ENCODE data around the gene RAVER2.

The RAVER2 gene

DNA sequence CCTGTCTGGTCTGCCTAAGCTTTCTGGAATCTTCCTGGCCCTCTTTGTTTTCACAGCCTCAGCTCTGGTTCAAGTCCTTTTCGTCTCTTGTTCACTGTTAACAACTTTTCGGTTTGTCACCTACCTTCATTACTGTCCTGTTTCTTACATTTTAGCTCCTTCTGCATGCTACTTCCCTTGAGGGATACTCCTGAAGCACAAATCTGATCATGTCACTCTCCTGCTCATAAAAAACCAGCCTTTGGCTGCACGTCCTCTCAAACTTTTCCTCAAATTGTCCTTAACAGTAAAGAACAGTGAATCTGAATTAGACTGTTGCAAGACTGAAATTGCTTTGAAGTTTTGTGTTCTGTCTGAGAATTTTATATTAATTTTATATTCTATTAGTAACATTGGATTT is 3.3 kb downstream of the RAVER2 start:
- POLR2A ChIA-PET (ENCODE audit: low non-redundant PET) = no interaction called here
- CTCF ChIA-PET = no interaction called here
- no peak for DNase-seq (ENCODE audit: low spot score)
- no peak overlapping the region for H3K27ac ChIP-seq
- no peak for TF ChIP-seq CTCF (conservative IDR thresholded peaks at IDR 0.05; ENCODE audit: low read depth)

DNA sequence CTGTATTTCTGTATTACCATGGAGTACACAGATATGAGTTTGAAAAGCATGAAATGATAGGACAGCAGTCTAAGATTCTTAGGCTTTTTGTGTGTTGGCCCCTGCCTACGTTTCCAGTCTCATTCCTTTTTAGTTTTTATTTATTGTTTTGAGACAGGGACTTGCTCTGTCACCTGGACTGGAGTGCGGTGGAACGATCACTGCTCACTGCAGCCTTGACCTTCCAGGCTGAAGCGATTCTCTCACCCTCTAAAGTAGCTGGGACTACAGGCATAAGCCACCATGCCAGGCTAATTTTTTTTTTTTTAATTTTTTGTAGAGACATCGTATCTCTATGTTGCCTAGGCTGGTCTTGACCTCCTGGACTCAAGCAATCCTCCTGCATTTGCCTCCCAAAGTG is 3.8 kb downstream of the RAVER2 start:
- no peak overlapping the region for H3K27ac ChIP-seq
- POLR2A ChIA-PET (ENCODE audit: low non-redundant PET) = no interaction called here
- TF ChIP-seq CTCF (conservative IDR thresholded peaks at IDR 0.05; ENCODE audit: low read depth) = no peak
- no peak for DNase-seq (ENCODE audit: low spot score)
- CTCF ChIA-PET = interaction anchor here (0.6 kb wide), 1 partner anchor 1324 kb away, joined by 4 read pairs; no protein-coding TSS in a partner anchor

- H3K27ac ChIP-seq = no peak overlapping the region
- no peak for TF ChIP-seq CTCF (conservative IDR thresholded peaks at IDR 0.05; ENCODE audit: low read depth)
- no peak for DNase-seq (ENCODE audit: low spot score)
- ChIA-PET POLR2A (ENCODE audit: low non-redundant PET) (no interaction called here), CTCF (interaction anchor here (0.5 kb wide), 1 partner anchor 75 kb away, joined by 3 read pairs; no protein-coding TSS in a partner anchor)
Observed at GRCh38 chr1:64750092-64750491, 5.2 kb downstream of the RAVER2 start.

DNA sequence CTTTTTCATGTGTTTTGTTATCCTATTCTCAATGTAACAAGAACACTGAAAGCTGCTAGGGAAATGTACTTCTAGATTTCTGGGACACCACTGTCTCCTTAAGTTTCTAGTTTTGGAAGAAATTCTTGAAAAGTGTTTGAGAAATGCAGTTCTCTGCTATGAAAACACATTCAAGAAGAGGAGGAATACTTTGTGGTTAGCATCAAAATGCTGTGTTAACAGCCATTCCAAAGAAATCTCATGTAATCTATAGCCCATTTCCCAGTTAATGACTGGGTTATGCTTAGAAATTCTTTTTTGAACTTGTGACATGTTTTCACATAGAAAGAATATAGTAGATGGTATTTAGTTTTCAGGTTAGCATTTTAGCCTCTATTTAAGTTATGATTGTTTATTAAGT is 6.0 kb downstream of the RAVER2 start:
- H3K27ac ChIP-seq = no peak overlapping the region
- ChIA-PET CTCF (interaction anchor here (0.7 kb wide), 1 partner anchor 76 kb away, joined by 4 read pairs; no protein-coding TSS in a partner anchor), POLR2A (ENCODE audit: low non-redundant PET) (no interaction called here)
- no peak for TF ChIP-seq CTCF (conservative IDR thresholded peaks at IDR 0.05; ENCODE audit: low read depth)
- no peak for DNase-seq (ENCODE audit: low spot score)

DNA sequence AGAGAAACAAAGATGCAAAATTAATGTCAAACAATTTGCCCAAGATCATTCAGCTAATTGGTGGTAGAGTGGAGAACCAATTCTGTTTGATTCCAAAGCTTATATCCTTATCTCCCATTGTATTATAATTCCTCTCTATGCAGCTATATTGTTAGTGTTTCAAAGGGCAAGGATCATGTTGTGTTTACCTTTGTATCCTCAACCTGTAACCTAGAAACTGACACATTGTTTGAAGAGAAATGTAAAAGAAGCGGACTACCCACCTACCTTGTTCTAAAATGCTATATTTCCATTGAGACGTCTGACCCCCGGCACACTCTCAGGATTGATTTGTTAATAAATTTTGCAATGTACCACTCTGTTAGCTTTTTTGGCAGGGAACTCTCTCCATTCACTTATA is 9.3 kb downstream of the RAVER2 start:
- CTCF ChIA-PET = no interaction called here

DNA sequence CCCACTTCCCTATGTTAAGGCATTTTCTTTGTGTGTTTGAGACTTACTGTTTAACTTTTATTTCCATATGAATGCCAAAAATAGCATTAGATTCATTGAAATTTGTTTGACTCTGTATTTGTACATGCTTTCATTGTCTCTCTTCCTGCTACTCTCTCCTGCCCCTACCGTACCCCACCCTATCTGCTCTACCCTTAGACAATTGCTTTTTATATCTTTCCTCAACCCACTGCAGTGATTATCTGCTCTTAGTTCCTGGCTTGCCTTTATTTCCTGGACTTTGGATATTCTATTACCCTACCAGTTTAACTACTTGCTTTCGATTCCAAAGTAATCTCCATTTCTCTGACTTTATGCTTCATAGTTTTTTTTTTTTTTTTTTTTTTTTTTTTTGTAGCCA is 10.5 kb downstream of the RAVER2 start:
- ChIA-PET CTCF (no interaction called here), POLR2A (ENCODE audit: low non-redundant PET) (no interaction called here)
- H3K27ac ChIP-seq = no peak overlapping the region
- no peak for DNase-seq (ENCODE audit: low spot score)
- TF ChIP-seq CTCF (conservative IDR thresholded peaks at IDR 0.05; ENCODE audit: low read depth) = no peak

More for the DNA sequence above, 9.3 kb downstream of the RAVER2 start:
- TF ChIP-seq CTCF (conservative IDR thresholded peaks at IDR 0.05; ENCODE audit: low read depth) = no peak
- DNase-seq (ENCODE audit: low spot score) = no peak
- no peak overlapping the region for H3K27ac ChIP-seq
- POLR2A ChIA-PET (ENCODE audit: low non-redundant PET) = no interaction called here

DNA sequence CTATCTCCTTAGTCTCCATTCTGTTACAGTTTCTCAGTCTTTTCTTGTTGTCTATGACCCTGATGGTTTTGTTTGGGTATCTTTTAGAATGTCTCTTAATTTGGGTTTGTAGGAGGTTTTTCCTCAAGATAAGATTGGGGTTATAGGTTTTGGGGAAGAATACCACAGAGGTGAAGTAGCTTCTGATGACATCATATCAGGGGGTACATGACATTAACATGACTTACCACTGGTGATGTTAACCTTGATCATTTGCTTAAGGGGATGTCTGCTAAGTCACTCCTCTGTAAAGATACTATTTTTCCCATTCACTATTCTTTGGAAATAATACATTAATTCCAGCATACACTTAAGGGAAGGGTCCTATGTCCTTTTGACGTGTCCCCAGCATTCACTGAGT is 11.9 kb downstream of the RAVER2 start:
- H3K27ac ChIP-seq = no peak overlapping the region
- DNase-seq (ENCODE audit: low spot score) = no peak
- ChIA-PET CTCF (no interaction called here), POLR2A (ENCODE audit: low non-redundant PET) (no interaction called here)
- TF ChIP-seq CTCF (conservative IDR thresholded peaks at IDR 0.05; ENCODE audit: low read depth) = no peak
